Stimulated activated CD8-positive, alpha-beta memory T cell treated with anti-CD3 and anti-CD28 coated beads, Interleukin-4, amount 100 ng/mL, for 24 hours (primary cell): Measurements from ENCODE around the gene FHAD1.

Experiments used
- DNase-seq: peaks from one replicate; pipeline ENCODE4 v3.0.0-alpha.2; 2020; ENCODE audit warnings: low read depth

The FHAD1 gene

GRCh38 chr1:15246960-15247614 is at the start of gene FHAD1:
Gene FHAD1, plus strand, starts transcription at chr1:15247223. Its CDS starts 4,562 bp downstream, at chr1:15251785.
- peak; percentile 49 for DNase-seq

DNA sequence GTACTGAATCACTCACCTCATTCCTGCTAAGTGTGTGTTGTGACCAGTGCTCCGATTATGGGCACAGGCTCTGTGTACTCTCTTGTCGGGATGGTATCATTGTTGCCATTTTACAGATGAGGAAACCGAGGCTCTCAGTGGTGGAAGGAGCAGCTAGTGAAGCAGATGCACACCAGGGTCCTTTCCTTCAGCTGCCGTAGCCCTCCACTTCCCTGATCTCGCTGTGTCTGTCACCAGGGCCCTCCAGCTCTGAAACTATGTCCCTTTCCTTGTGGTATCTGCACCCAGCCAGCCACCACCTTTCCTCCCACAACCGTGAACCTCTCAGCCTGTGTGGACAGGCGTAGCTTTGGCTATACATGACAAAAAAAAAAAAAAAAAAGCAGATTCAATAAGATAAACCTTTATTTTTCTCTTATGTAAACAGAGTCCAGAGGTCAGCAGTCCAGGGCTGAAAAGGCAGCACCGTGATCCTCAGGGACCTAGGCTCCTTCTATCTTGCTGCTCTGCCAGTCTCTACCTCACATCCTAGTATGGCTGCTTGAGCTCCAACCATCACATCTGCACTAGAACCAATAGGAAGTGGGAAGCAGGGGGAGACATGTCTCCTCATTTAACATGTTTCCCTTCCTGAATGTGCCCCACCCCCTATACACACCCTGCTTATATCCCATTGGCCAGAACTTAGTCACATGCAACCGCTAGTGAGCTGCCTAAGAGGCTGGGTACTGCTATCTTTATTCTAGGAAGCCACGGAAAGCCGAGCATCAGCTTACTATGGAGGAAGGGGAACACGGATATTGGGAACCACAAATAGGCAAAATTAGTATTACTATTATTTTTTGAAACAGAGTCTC is 49.2 kb upstream of the FHAD1 start:
- no peak for DNase-seq

- DNase-seq = no peak
Measured at GRCh38 chr1:15198684-15199083, 48.3 kb upstream of the FHAD1 start.

GRCh38 chr1:15201221-15201620 is 45.8 kb upstream of the FHAD1 start:
- no peak for DNase-seq

GRCh38 chr1:15201849-15202551 is 45.0 kb upstream of the FHAD1 start:
- no peak for DNase-seq

DNA sequence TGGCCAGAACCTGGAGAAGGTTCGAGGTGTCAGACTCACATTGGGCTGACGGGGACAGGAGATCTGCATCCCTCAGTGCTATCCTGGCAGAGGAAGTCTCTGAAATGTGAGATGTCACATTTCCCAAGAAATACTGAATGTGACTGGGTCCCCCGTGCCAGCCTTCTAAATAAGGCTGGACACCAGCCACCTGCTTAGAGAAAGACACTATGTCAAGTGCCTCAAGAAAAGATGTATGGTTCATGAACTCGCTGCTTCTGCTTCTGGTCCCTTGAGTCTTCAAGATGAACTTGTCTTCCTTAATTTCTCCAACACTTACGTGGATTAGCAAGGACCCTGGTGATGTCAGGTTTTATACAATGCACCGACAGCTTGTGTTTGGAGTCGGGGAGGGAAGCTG is 42.1 kb upstream of the FHAD1 start:
- DNase-seq = no peak

DNA sequence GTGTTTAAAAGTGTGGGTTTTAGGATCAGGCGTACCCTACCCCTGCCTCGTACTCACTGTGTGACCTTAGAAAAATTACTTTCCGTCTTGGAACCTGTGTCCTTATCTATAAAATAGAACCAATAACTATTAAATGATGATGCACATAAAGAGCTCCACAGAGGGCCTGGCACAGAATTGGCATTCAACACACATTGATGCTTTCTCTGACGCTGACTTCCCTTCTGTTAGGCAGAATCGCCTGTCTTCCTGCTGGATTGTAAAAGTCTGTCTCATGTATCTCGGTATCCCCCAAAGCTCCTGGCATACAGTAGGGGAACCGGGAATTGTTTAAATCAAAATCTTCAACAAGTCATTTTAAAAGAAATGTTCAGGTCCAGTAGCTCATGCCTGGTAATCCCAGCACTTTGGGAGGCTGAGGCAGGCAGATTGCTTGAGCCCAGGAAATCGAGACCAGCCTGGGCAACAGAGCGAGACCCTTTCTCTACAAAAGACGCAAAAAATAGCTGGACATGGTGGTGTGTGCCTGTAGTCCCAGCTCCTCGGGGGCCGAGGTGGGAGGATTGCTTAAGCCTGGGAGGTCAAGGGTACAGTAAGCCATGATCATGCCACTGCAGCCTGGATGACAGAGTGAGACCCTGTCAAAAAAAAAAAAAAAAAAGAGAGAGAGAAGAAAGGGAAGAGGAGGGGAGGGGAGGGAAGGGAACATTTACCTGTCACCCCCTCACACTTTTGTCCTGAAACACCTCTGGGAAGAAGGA is 41.3 kb upstream of the FHAD1 start:
- no peak for DNase-seq

DNA sequence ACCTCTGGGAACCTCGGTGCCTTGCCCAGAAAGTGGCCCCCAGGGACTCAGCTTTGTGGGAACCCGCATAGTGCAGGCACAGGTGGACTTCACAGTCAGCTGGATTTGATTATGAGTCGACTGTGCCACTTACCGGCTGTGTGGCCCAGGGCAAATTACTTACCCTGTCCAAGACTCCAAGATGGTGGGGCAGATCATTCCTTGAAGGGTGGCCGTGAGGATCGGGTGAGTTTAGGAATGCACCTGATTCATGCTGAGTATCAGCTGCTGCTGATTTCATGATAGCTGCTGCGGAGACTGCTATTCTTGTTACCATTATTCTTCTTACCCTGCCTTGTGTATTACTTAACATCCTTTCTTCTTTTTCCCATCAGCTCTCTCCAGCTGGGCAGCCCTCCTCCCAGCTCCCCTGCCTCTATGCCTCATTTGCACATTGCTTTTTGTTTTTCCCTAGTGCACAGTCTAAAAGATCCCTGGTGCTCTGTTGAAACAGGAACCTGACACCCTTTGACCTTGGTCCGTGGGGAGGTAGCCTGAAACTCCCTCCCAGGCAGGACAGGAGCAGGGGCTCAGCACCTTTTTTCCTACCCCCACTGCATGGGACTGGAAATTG is 40.5 kb upstream of the FHAD1 start:
- DNase-seq = no peak

GRCh38 chr1:15207031-15207828 is 39.8 kb upstream of the FHAD1 start:
- no peak for DNase-seq

- DNase-seq = no peak
Measured at GRCh38 chr1:15207829-15208429, 39.1 kb upstream of the FHAD1 start.

DNA sequence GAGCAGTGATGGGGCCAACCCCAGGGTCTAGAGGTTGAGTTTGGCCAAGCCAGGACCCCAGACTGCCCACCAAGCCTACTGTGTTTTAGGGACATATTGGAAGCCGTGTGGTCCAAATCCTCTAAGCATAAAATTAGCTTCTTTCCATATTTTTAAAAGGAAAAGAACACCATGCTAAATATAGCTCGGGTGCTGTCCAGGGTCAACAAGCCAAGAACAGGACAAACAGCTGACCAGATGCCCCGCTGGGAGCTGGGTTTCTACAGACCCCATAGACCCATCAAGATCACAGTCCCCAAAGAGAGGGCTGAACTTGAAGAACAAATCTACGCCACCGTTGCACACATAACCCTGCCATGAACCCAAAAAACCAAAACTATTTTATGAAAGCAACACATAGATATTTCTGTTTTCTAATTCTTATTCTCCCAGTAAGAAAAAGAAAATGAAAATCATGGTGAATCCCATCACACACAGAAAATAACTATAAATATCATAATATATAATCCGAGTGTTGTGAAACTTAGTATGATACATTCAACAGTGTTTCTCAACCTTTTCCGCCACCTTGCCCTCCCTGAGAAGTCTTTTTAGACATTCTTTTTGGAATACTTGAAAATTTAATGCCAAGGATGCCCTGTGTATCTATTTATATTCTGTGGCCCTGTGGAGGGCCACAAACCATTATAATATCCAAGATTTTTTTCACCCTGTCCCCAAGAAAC is 36.2 kb upstream of the FHAD1 start:
- no peak for DNase-seq

- no peak for DNase-seq
Measured at GRCh38 chr1:15211424-15211823, 35.6 kb upstream of the FHAD1 start.

- no peak for DNase-seq
Measured at GRCh38 chr1:15212216-15212953, 34.6 kb upstream of the FHAD1 start.

- no peak for DNase-seq
Measured at GRCh38 chr1:15212954-15213291, 34.1 kb upstream of the FHAD1 start.

GRCh38 chr1:15213341-15213821 is 33.6 kb upstream of the FHAD1 start:
- DNase-seq = no peak

GRCh38 chr1:15214527-15214926 is 32.5 kb upstream of the FHAD1 start:
- DNase-seq = no peak

GRCh38 chr1:15215116-15215515 is 31.9 kb upstream of the FHAD1 start:
- DNase-seq = no peak

- DNase-seq = no peak
Measured at GRCh38 chr1:15217654-15218053, 29.4 kb upstream of the FHAD1 start.
